GM13976 (cell line): ENCODE measurements around the gene PDE1A.

Experiments used
- DNase-seq: peaks from one replicate; pipeline ENCODE4 v3.0.0; 2012; ENCODE audit warnings: low spot score
- in situ Hi-C: fragments of 300-500 bp; cut with MboI; formaldehyde crosslinking; loops from one replicate; pipeline ENCODE4 v1.12.0; 2022; ENCODE audit warnings: low sequenced_read_pairs, mixed read lengths, inconsistent platforms; ENCODE audit not compliant: unreplicated experiment
- TF ChIP-seq, protein P1 (sequence below): IDR thresholded peaks from 2 replicates; pipeline ENCODE4 v1.5.1; 2012; ENCODE audit warnings: borderline replicate concordance, mild to moderate bottlenecking; ENCODE audit not compliant: insufficient read depth; ENCODE audit errors: extremely low read depth, missing control alignments, control extremely low read depth

Gene PDE1A

DNA sequence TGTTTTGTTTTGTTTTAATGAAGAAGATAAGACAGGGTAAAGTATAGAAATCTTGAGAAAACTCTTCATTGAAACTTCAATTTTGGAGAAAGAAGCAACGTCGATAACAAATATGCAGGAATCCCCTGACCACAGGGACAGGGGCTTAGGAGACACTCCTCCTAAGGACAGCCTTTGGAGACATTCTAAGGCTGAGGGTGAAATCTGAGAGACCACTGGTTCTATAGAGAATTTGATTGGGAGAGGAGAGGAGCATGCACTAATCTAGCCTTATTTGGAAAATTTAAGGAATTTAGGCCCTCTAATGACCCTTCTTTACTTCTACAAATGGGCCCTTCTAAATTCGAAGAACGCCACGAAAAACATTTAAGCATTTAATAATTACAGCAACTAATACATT, 233.5 kb downstream of the PDE1A start:
- in situ Hi-C loops: no loop called here
- TF ChIP-seq, protein P1, sequence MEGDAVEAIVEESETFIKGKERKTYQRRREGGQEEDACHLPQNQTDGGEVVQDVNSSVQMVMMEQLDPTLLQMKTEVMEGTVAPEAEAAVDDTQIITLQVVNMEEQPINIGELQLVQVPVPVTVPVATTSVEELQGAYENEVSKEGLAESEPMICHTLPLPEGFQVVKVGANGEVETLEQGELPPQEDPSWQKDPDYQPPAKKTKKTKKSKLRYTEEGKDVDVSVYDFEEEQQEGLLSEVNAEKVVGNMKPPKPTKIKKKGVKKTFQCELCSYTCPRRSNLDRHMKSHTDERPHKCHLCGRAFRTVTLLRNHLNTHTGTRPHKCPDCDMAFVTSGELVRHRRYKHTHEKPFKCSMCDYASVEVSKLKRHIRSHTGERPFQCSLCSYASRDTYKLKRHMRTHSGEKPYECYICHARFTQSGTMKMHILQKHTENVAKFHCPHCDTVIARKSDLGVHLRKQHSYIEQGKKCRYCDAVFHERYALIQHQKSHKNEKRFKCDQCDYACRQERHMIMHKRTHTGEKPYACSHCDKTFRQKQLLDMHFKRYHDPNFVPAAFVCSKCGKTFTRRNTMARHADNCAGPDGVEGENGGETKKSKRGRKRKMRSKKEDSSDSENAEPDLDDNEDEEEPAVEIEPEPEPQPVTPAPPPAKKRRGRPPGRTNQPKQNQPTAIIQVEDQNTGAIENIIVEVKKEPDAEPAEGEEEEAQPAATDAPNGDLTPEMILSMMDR: no peak
- DNase-seq: no peak

GRCh38 chr2:182191061-182191460, 235.8 kb downstream of the PDE1A start:
- TF ChIP-seq, protein P1: no peak
- DNase-seq: no peak
- in situ Hi-C loops: no loop called here

GRCh38 chr2:182187130-182187529, 239.7 kb downstream of the PDE1A start:
- in situ Hi-C loops: loop anchor here (5.0 kb wide), 1 partner anchor 465 kb away; no protein-coding TSS in a partner anchor
- TF ChIP-seq, protein P1: no peak
- DNase-seq: no peak

DNA sequence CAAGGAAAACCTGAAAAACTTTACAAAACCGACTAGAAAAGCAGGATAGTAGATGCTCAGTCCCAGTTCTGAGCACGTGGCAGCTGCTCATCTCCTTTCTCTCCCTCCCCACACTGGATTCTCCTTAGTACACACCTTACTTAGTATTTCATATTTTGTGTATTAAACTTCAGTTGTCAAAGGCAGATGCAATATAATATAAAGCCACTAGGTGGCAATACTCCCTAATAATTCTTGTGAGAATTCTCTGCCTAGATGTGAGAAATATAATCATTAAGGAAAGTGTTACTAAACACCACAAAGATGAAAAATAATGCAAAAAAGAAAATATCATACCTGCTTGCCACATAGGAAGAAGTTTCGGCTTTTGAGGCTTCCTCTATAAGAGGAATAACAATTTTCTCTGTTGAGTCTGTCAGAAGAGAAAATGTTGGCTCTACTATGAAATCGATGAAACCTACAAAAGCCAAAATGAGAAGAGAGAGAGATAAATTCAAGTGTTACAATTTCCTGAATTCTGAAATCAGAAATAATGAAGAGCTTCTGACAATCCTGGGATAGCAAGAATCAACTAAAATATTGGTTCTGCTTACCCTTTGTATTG, 240.6 kb downstream of the PDE1A start:
- in situ Hi-C loops: loop anchor here (5.0 kb wide), 1 partner anchor 466 kb away; no protein-coding TSS in a partner anchor
- TF ChIP-seq, protein P1: peak; percentile 35
- DNase-seq: peak; percentile 4

- no peak for DNase-seq
- in situ Hi-C loops: no loop called here
- TF ChIP-seq, protein P1: no peak
Measured at GRCh38 chr2:182182436-182182835, 244.4 kb downstream of the PDE1A start.

DNA sequence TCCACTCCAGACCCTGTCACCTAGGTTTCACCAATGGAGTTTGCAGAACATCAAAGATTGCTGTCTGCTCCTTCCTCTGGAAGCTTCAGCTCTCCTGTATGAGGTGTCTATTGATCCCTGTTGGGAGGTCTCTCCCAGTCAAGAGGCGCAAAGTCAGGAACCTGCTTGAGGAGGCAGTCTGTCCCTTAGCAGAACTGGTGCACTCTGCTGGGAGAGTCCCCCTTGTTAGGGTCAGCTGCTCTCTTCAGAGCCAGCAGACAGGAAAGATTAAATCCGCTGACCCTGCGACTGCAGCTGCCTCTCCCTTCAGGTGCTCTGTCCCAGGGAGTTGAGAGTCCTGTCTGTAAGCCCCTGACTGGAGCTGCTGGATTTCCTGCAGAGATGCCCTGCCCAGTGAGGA, 245.5 kb downstream of the PDE1A start:
- no peak for DNase-seq
- TF ChIP-seq, protein P1: no peak
- in situ Hi-C loops: no loop called here
